K562 (cell line): ENCODE data around the gene SBK3. TPM values are rescaled to one million over a fixed set of nuclear protein-coding genes. Genes with fewer than 3 reads are reported as not detected.
"Not testable (repeated sequence)": the region's sequence is repeated elsewhere in the genome, so short reads cannot be mapped to it uniquely, and the experiment has no call there.

Experiments
- ATAC-seq: fragments of 200-7000 bp; cut with Tn5 transposase; 3 replicates; pipeline ENCODE4 v1.9.1; 2020; ENCODE audit warnings: moderate library complexity
- BruUV-seq: library from RNA; stranded (reverse); fragments of 400-500 nt; replicated peaks from 2 replicates; lab custom pipeline; 2021; lab: Mats Ljungman, UMichigan
- CTCF ChIA-PET: fragments of 300-600 bp; formaldehyde crosslinking; extraction: SDS; loops from one replicate; lab custom pipeline; 2021; ENCODE audit warnings: low intra/inter-chr PET ratio; lab: Yijun Ruan, JAX
- POLR2A ChIA-PET: fragments of 300-600, 350-650 bp; sonication (Branson Sonifier 250); formaldehyde crosslinking; extraction: SDS; loops from one replicate; lab custom pipeline; 2021; ENCODE audit warnings: antibody characterized with exemption, inconsistent platforms; lab: Yijun Ruan, JAX
- DNase-seq, 4 experiments: peaks; one replicate each; pipeline versions ENCODE4 v3.0.0 to v3.0.0-alpha.2; 2011 to 2018; ENCODE audit warnings: low spot score in 3 of 4, mixed read lengths in 3 of 4; ENCODE audit errors: extremely low read depth in 1 of 4
- FAIRE-seq: peaks from 2 replicates; lab custom pipeline; 2011; peaks lifted over from hg19 to GRCh38; lab: Jason Lieb, UNC
- H2AFZ ChIP-seq: 2 replicates; pipeline ENCODE4 v1.6.0; 2011; ENCODE audit warnings: low read depth, low read length, control low read depth, inconsistent platforms
- H3K27ac ChIP-seq: fragments of 200-600 bp; 3 replicates; pipeline ENCODE4 v1.8.0; 2011; ENCODE audit warnings: low read depth, mild to moderate bottlenecking, control low read depth, inconsistent platforms, low read length, moderate library complexity, mixed read lengths; ENCODE audit errors: extremely low read depth
- H3K27me3 ChIP-seq, 2 experiments: fragments of 300-600 bp in 1 of 2; 2 replicates in 1 of 2; 3 replicates in 1 of 2; pipeline versions ENCODE4 v1.6.0 to v1.8.0; 2011; ENCODE audit warnings: inconsistent platforms in 2 of 2, low read length in 2 of 2, mild to moderate bottlenecking in 1 of 2, mixed read lengths in 1 of 2, moderate library complexity in 1 of 2; ENCODE audit not compliant: control insufficient read depth in 2 of 2, insufficient read depth in 2 of 2
- H3K36me3 ChIP-seq: fragments of 300-600 bp; 3 replicates; pipeline ENCODE4 v1.8.0; 2011; ENCODE audit warnings: mild to moderate bottlenecking, low read length, inconsistent platforms; ENCODE audit not compliant: control insufficient read depth, insufficient read depth
- H3K4me1 ChIP-seq, 2 experiments: fragments of 200-600 bp in 1 of 2; replicated peaks in 1 of 2; 2 replicates in 1 of 2; 3 replicates in 1 of 2; pipeline versions ENCODE4 v1.5.1 to v1.8.0; 2011; ENCODE audit warnings: inconsistent platforms in 2 of 2, low read length in 2 of 2, mild to moderate bottlenecking in 1 of 2, mixed read lengths in 1 of 2, moderate library complexity in 1 of 2; ENCODE audit not compliant: control insufficient read depth in 2 of 2, insufficient read depth in 2 of 2
- H3K4me2 ChIP-seq: 2 replicates; pipeline ENCODE4 v1.6.1; 2011; ENCODE audit warnings: low read length, control low read depth, inconsistent platforms, mixed read lengths; ENCODE audit not compliant: insufficient read depth
- H3K4me3 ChIP-seq: fragments of 200-600 bp; sonication (generic), shearing (Covaris generic); 2 replicates; pipeline ENCODE4 v1.5.1; 2016; ENCODE audit warnings: control low read depth, inconsistent platforms
- H3K79me2 ChIP-seq: fragments of 200-600 bp; 3 replicates; pipeline ENCODE4 v1.8.0; 2011; ENCODE audit warnings: low read length, inconsistent platforms; ENCODE audit not compliant: control insufficient read depth, insufficient read depth
- H3K9ac ChIP-seq, 2 experiments: 2 replicates each; pipeline versions ENCODE4 v1.6.0 to v1.6.1; 2011; ENCODE audit warnings: low read depth in 2 of 2, low read length in 2 of 2, control low read depth in 1 of 2, inconsistent platforms in 1 of 2, mild to moderate bottlenecking in 1 of 2, mixed read lengths in 1 of 2; ENCODE audit not compliant: insufficient read depth in 1 of 2
- H3K9me1 ChIP-seq: one replicate; pipeline ENCODE4 v1.6.0; 2011; ENCODE audit warnings: inconsistent platforms, mild to moderate bottlenecking, low read length, moderate library complexity; ENCODE audit not compliant: control insufficient read depth, insufficient read depth
- H3K9me3 ChIP-seq: replicated peaks from 2 replicates; pipeline ENCODE4 v1.5.1; 2011; ENCODE audit warnings: low read depth, low read length, inconsistent platforms; ENCODE audit not compliant: control insufficient read depth, insufficient read depth
- H4K20me1 ChIP-seq: replicated peaks from 2 replicates; pipeline ENCODE4 v1.6.1; 2011; ENCODE audit warnings: low read length, inconsistent platforms, mixed read lengths; ENCODE audit not compliant: control insufficient read depth, insufficient read depth
- CEBPB ChIP-seq: fragments of 450-650 bp; IDR thresholded peaks from 2 replicates; pipeline ENCODE4 v1.6.1; 2016; ENCODE audit warnings: missing genetic modification characterization, missing compliant biosample characterization
- CEBPG ChIP-seq, 3 experiments: fragments of 200-800 bp in 1 of 3; sonication (Bioruptor generic) in 1 of 3; sonication (generic) in 1 of 3; formaldehyde crosslinking in 1 of 3; IDR thresholded peaks in 2 of 3; conservative IDR thresholded peaks in 1 of 3; 2 replicates each; pipeline versions ENCODE4 v1.6.1 to v1.8.0; 2016 to 2022; ENCODE audit warnings: missing compliant biosample characterization in 2 of 3, missing genetic modification characterization in 2 of 3, mild to moderate bottlenecking in 1 of 3, missing genetic modification reagents in 1 of 3
- PKNOX1 ChIP-seq: fragments of 450-650 bp; IDR thresholded peaks from 2 replicates; pipeline ENCODE4 v1.6.1; 2016
- WGBS: fragments of 100-300 bp; shearing (Covaris generic); methylation state at CpG from one replicate; pipeline ENCODE4 v1.1.6; 2016; ENCODE audit warnings: low coverage, mixed read lengths; ENCODE audit not compliant: insufficient coverage; ENCODE audit errors: missing lambda C conversion rate; 5-methylcytosine and 5-hydroxymethylcytosine counted together
- in situ Hi-C: fragments of 300-500 bp; cut with MboI; formaldehyde crosslinking; loops from 4 replicates; pipeline ENCODE4 v1.15.0; 2018; ENCODE audit warnings: inconsistent platforms, mixed read lengths
- intact Hi-C: fragments of 100-400 bp; cut with micrococcal nuclease; formaldehyde crosslinking; loops from 2 replicates; pipeline ENCODE4 v1.14.2; 2022
- polyA plus RNA-seq, 8 experiments: library from polyadenylated mRNA; depleted of rRNA in 4 of 8; stranded (reverse) in 5 of 8; unstranded in 3 of 8; fragments of >200 nt; fragmentation: Nextera tagmentation in 2 of 8; fragmentation: Illumina TruSeq in 1 of 8; extraction: Ambion mirVana in 2 of 8; extraction: Trizol in 1 of 8; gene quantifications; 2 replicates each; pipeline versions ENCODE4 v1.2.1 to v1.2.3, GENCODE V29; 2011 to 2014; ENCODE audit warnings: inconsistent platforms in 1 of 8, missing spikeins in 1 of 8
- total RNA-seq, 7 experiments: library from RNA; depleted of rRNA in 6 of 7; stranded (reverse); fragments of >200 nt in 6 of 7; fragmentation: Illumina TruSeq in 2 of 7; extraction: Trizol in 2 of 7; gene quantifications; 2 replicates each; pipeline versions ENCODE4 v1.2.1 to v1.2.3, GENCODE V29; 2011 to 2021; ENCODE audit warnings: low replicate concordance in 1 of 7

Gene SBK3
- total and polyA plus RNA-seq, 9 of the 15 experiments (the other 6 are each of a cell fraction or from before 2014, with no cell fraction given): 0.11 to 0.43 (median 0.13) TPM; not detected in 6

- in situ Hi-C loops; H3K36me3 ChIP-seq; H3K9me3 ChIP-seq; FAIRE-seq; H4K20me1 ChIP-seq; ATAC-seq; H3K4me2 ChIP-seq; BruUV-seq; intact Hi-C loops; CTCF ChIA-PET; DNase-seq; H3K9me1 ChIP-seq; H2AFZ ChIP-seq; H3K27ac ChIP-seq; H3K9ac ChIP-seq; H3K4me3 ChIP-seq; POLR2A ChIA-PET; TF ChIP-seq CEBPG (CRISPR knock-in tag; IDR thresholded peaks at IDR 0.05): not testable (repeated sequence)
- TF ChIP-seq CEBPG (tag; conservative IDR thresholded peaks at IDR 0.05 in 1 of 2, IDR thresholded peaks at IDR 0.05 in 1 of 2): peak in 1 of 2 experiments; percentile 53; a peak in 3 of 4 replicates
- peak; percentile 63 for TF ChIP-seq CEBPB (tag)
- Histone ChIP-seq H3K4me1 (peaks cover 13 to 41% of the 10 kb centered on the region in 2 experiments; a peak in 3 of 5 replicates), H3K79me2 (peaks cover 12% of the 10 kb centered on the region), H3K27me3 (peaks cover 8 to 12% of the 10 kb centered on the region in 2 experiments; a peak in 4 of 5 replicates)
- 35% methylated on average over 8 of the region's 8 CpGs for WGBS
Measured at GRCh38 chr19:55583897-55584296, 38.6 kb upstream of the SBK3 start.

GRCh38 chr19:55582284-55582683, 36.9 kb upstream of the SBK3 start:
- not testable (repeated sequence) for H3K4me2 ChIP-seq

More at GRCh38 chr19:55582284-55582683, 36.9 kb upstream of the SBK3 start:
- H3K4me1 ChIP-seq: peaks cover 13 to 44% of the 10 kb centered on the region in 2 experiments; a peak in 3 of 5 replicates
- H3K9ac ChIP-seq, H4K20me1 ChIP-seq, intact Hi-C loops, CTCF ChIA-PET, in situ Hi-C loops, ATAC-seq, H3K9me3 ChIP-seq, FAIRE-seq, DNase-seq, BruUV-seq, H2AFZ ChIP-seq, H3K9me1 ChIP-seq, H3K36me3 ChIP-seq, H3K27ac ChIP-seq, H3K4me3 ChIP-seq: not testable (repeated sequence)
- peaks cover 12% of the 10 kb centered on the region for H3K79me2 ChIP-seq
- 10% methylated on average over 4 of the region's 4 CpGs for WGBS
- 0 out of 2 replicates have a peak, but pooled peaks have one; percentile 2 for TF ChIP-seq PKNOX1
- peaks cover 8 to 12% of the 10 kb centered on the region in 2 experiments; a peak in 4 of 5 replicates for H3K27me3 ChIP-seq
- POLR2A ChIA-PET: interaction anchor here (1.9 kb wide), 1 partner anchor 17 kb away, joined by 9 read pairs; the partner anchor contains the start of gene FIZ1
